Karpas-422 (cell line): Measurements from ENCODE around the gene FBXL16. TPM values are rescaled to one million over a fixed set of nuclear protein-coding genes. Genes with fewer than 3 reads are reported as not detected.

Experiments
- DNase-seq: peaks from one replicate; pipeline ENCODE4 v3.0.0-alpha.2; 2015
- H2AFZ ChIP-seq: fragments of 200-600 bp; sonication (generic); 2 replicates; pipeline ENCODE4 v1.6.1; 2014; ENCODE audit warnings: antibody characterized with exemption, low read length, mixed read lengths
- H3K27ac ChIP-seq: fragments of 200-600 bp; sonication (generic); 2 replicates; pipeline ENCODE4 v1.5.1; 2014; ENCODE audit warnings: mild to moderate bottlenecking, low read length, moderate library complexity
- H3K27me3 ChIP-seq: fragments of 200-600 bp; sonication (generic); 2 replicates; pipeline ENCODE4 v1.6.1; 2014; ENCODE audit warnings: low read length, mixed read lengths
- H3K36me3 ChIP-seq: fragments of 200-600 bp; sonication (generic); 2 replicates; pipeline ENCODE4 v1.6.1; 2014; ENCODE audit warnings: low read length, mixed read lengths; ENCODE audit not compliant: insufficient read depth
- H3K4me1 ChIP-seq: fragments of 200-600 bp; sonication (generic); 2 replicates; pipeline ENCODE4 v1.6.1; 2014; ENCODE audit warnings: mild to moderate bottlenecking, low read length, mixed read lengths
- H3K4me2 ChIP-seq: fragments of 200-600 bp; sonication (generic); 2 replicates; pipeline ENCODE4 v1.6.1; 2014; ENCODE audit warnings: low read length, low read depth, mild to moderate bottlenecking; ENCODE audit not compliant: poor library complexity, severe bottlenecking
- H3K4me3 ChIP-seq: fragments of 200-600 bp; sonication (generic); 2 replicates; pipeline ENCODE4 v1.5.1; 2014; ENCODE audit warnings: mild to moderate bottlenecking, antibody characterized with exemption, low read length, mixed read lengths
- H3K79me2 ChIP-seq: fragments of 200-600 bp; sonication (generic); 2 replicates; pipeline ENCODE4 v1.6.1; 2014; ENCODE audit warnings: mild to moderate bottlenecking, low read length, mixed read lengths
- H3K9ac ChIP-seq: fragments of 200-600 bp; sonication (generic); 2 replicates; pipeline ENCODE4 v1.6.0; 2014; ENCODE audit warnings: low read length
- H3K9me2 ChIP-seq: fragments of 200-600 bp; sonication (generic), shearing (Covaris generic); replicated peaks from 2 replicates; pipeline ENCODE4 v1.6.0; 2014; ENCODE audit warnings: mild to moderate bottlenecking, low read length, moderate library complexity; ENCODE audit not compliant: insufficient read depth
- H3K9me3 ChIP-seq: fragments of 300-700, 200-600 bp; sonication (generic); 2 replicates; pipeline ENCODE4 v1.6.1; 2014; ENCODE audit warnings: low read length, mixed read lengths
- H4K20me1 ChIP-seq: fragments of 200-600 bp; sonication (generic); 2 replicates; pipeline ENCODE4 v1.6.1; 2014; ENCODE audit warnings: mild to moderate bottlenecking, antibody characterized with exemption, low read length, low read depth; ENCODE audit not compliant: insufficient read depth
- total RNA-seq: library from RNA; depleted of rRNA; stranded (reverse); fragments of >200 nt; shearing (Covaris generic); gene quantifications from 2 replicates; pipeline ENCODE4 v1.2.3, GENCODE V29; 2014; ENCODE audit warnings: low replicate concordance

The FBXL16 gene
- total RNA-seq, 1 experiment from 2014 or later = 0.48 TPM

GRCh38 chr16:678209-678857 lies 27.3 kb downstream of the FBXL16 start:
- Histone ChIP-seq H3K9ac (no peak overlapping the region), H3K4me2 (no peak overlapping the region), H2AFZ (no peak overlapping the region), H3K9me3 (no peaks in the 10 kb centered on the region), H4K20me1 (peaks cover 20% of the 10 kb centered on the region), H3K9me2 (no peaks in the 10 kb centered on the region), H3K4me1 (peaks cover 29% of the 10 kb centered on the region), H3K4me3 (no peak overlapping the region), H3K27me3 (no peaks in the 10 kb centered on the region), H3K79me2 (peaks cover 26% of the 10 kb centered on the region), H3K36me3 (peaks cover 4% of the 10 kb centered on the region; the same call in 1 of the 2 replicates), H3K27ac (no peak overlapping the region)
- no peak for DNase-seq

GRCh38 chr16:677316-678190 lies 28.0 kb downstream of the FBXL16 start:
- no peaks in the 10 kb centered on the region for H3K9me3 ChIP-seq
- H3K79me2 ChIP-seq = peaks cover 20% of the 10 kb centered on the region
- peaks cover 20% of the 10 kb centered on the region for H4K20me1 ChIP-seq
- H3K4me1 ChIP-seq = peaks cover 21% of the 10 kb centered on the region
- H3K36me3 ChIP-seq = peaks cover 4% of the 10 kb centered on the region; the same call in 1 of the 2 replicates
- H2AFZ ChIP-seq = no peak overlapping the region
- H3K4me3 ChIP-seq = no peak overlapping the region
- DNase-seq = no peak
- H3K9ac ChIP-seq = no peak overlapping the region
- no peaks in the 10 kb centered on the region for H3K27me3 ChIP-seq
- H3K9me2 ChIP-seq = no peaks in the 10 kb centered on the region
- H3K27ac ChIP-seq = no peak overlapping the region
- no peak overlapping the region for H3K4me2 ChIP-seq

- Histone ChIP-seq H3K27ac (no peak overlapping the region), H3K4me1 (peaks cover 15% of the 10 kb centered on the region), H2AFZ (no peak overlapping the region), H3K4me3 (no peak overlapping the region), H3K9me2 (no peaks in the 10 kb centered on the region), H3K36me3 (no peaks in the 10 kb centered on the region; the same call in 1 of the 2 replicates), H4K20me1 (peaks cover 20% of the 10 kb centered on the region), H3K9ac (no peak overlapping the region), H3K4me2 (no peak overlapping the region), H3K27me3 (no peaks in the 10 kb centered on the region), H3K9me3 (no peaks in the 10 kb centered on the region), H3K79me2 (peaks cover 13% of the 10 kb centered on the region)
- no peak for DNase-seq
Measured at GRCh38 chr16:676913-677312, 28.7 kb downstream of the FBXL16 start.

GRCh38 chr16:676565-676902 lies 29.1 kb downstream of the FBXL16 start:
- Histone ChIP-seq H3K4me2 (no peak overlapping the region), H3K4me1 (peaks cover 12% of the 10 kb centered on the region), H3K4me3 (no peak overlapping the region), H3K9ac (no peak overlapping the region), H3K9me3 (no peaks in the 10 kb centered on the region), H2AFZ (no peak overlapping the region), H3K9me2 (no peaks in the 10 kb centered on the region), H3K36me3 (no peaks in the 10 kb centered on the region; the same call in 1 of the 2 replicates), H3K27ac (no peak overlapping the region), H4K20me1 (peaks cover 16% of the 10 kb centered on the region), H3K79me2 (peaks cover 9% of the 10 kb centered on the region), H3K27me3 (no peaks in the 10 kb centered on the region)
- DNase-seq = no peak

GRCh38 chr16:675884-676564 lies 29.6 kb downstream of the FBXL16 start:
- Histone ChIP-seq H3K4me3 (no peak overlapping the region), H3K9me3 (no peaks in the 10 kb centered on the region), H3K27me3 (no peaks in the 10 kb centered on the region), H3K79me2 (peaks cover 4% of the 10 kb centered on the region), H2AFZ (no peak overlapping the region), H3K4me1 (peaks cover 7% of the 10 kb centered on the region), H3K9me2 (no peaks in the 10 kb centered on the region), H3K9ac (no peak overlapping the region), H4K20me1 (peaks cover 11% of the 10 kb centered on the region; the same call in 1 of the 2 replicates), H3K4me2 (no peak overlapping the region), H3K27ac (no peak overlapping the region), H3K36me3 (peaks cover 3% of the 10 kb centered on the region; the same call in 1 of the 2 replicates)
- no peak for DNase-seq

- Histone ChIP-seq H3K27me3 (no peaks in the 10 kb centered on the region), H3K4me1 (peaks cover 6% of the 10 kb centered on the region), H3K4me3 (no peak within 1 kb of the TSS), H4K20me1 (peaks cover 7% of the 10 kb centered on the region; the same call in 1 of the 2 replicates), H3K27ac (no peak within 1 kb of the TSS), H3K79me2 (peaks cover 1% of the 10 kb centered on the region), H3K36me3 (peaks cover 5% of the 10 kb centered on the region; the same call in 1 of the 2 replicates), H3K9ac (no peak within 1 kb of the TSS), H3K9me2 (no peaks in the 10 kb centered on the region), H2AFZ (no peak within 1 kb of the TSS), H3K9me3 (no peaks in the 10 kb centered on the region), H3K4me2 (no peak within 1 kb of the TSS)
- no peak for DNase-seq
Measured at GRCh38 chr16:674968-675883, 30.4 kb downstream of the FBXL16 start, which contains the start of gene RHBDL1. TSS of gene RHBDL1 (plus strand) at chr16:675671. CDS start at chr16:675791, 120 bp downstream.

GRCh38 chr16:674214-674881 lies 31.3 kb downstream of the FBXL16 start:
- no peak overlapping the region for H3K4me2 ChIP-seq
- H3K36me3 ChIP-seq = peaks cover 10% of the 10 kb centered on the region
- H2AFZ ChIP-seq = no peak overlapping the region
- H3K27me3 ChIP-seq = no peaks in the 10 kb centered on the region
- H3K9me3 ChIP-seq = no peaks in the 10 kb centered on the region
- no peak overlapping the region for H3K27ac ChIP-seq
- H3K9me2 ChIP-seq = no peaks in the 10 kb centered on the region
- DNase-seq = no peak
- peaks cover 4% of the 10 kb centered on the region for H3K4me1 ChIP-seq
- no peak overlapping the region for H3K4me3 ChIP-seq
- peaks cover 10% of the 10 kb centered on the region for H3K79me2 ChIP-seq
- no peak overlapping the region for H3K9ac ChIP-seq
- peaks cover 11% of the 10 kb centered on the region for H4K20me1 ChIP-seq
